K562 (cell line): ENCODE data around the gene VWA8. TPM values are rescaled to one million over a fixed set of nuclear protein-coding genes. Genes with fewer than 3 reads are reported as not detected.

Experiments
- ARID1B ChIP-seq: fragments of 450-650 bp; IDR thresholded peaks from 2 replicates; pipeline ENCODE4 v1.6.1; 2016; ENCODE audit warnings: antibody characterized with exemption, mild to moderate bottlenecking, inconsistent platforms
- BRD4 ChIP-seq: fragments of 200-600 bp; sonication (generic); IDR thresholded peaks from 2 replicates; pipeline ENCODE4 v1.6.1; 2017; ENCODE audit warnings: inconsistent platforms
- CGGBP1 ChIP-seq: fragments of 250-450 bp; sonication (Bioruptor Pico); IDR thresholded peaks from 2 replicates; pipeline ENCODE4 v1.9.0; 2021; ENCODE audit warnings: mild to moderate bottlenecking
- HES1 ChIP-seq: fragments of 450-650 bp; IDR thresholded peaks from 2 replicates; pipeline ENCODE4 v1.6.1; 2016; ENCODE audit warnings: low read depth, mild to moderate bottlenecking, moderate library complexity
- HEY1 ChIP-seq: fragments of 250-450 bp; sonication (Bioruptor Pico); IDR thresholded peaks from 2 replicates; pipeline ENCODE4 v1.5.0; 2020; ENCODE audit warnings: mild to moderate bottlenecking, moderate library complexity, borderline replicate concordance
- JUND ChIP-seq, 2 experiments: IDR thresholded peaks; 2 replicates in 1 of 2; 3 replicates in 1 of 2; pipeline ENCODE4 v1.6.1; 2011; ENCODE audit warnings: borderline replicate concordance in 2 of 2, low read depth in 2 of 2, low read length in 2 of 2, improper control_type of control experiment in 1 of 2, missing biosample characterization in 1 of 2, missing genetic modification characterization in 1 of 2, missing genetic modification reagents in 1 of 2
- NCOR1 ChIP-seq: fragments of 450-650 bp; IDR thresholded peaks from 2 replicates; pipeline ENCODE4 v1.6.1; 2016; ENCODE audit warnings: mild to moderate bottlenecking, moderate library complexity
- NR3C1 ChIP-seq: sonication (generic); formaldehyde crosslinking; IDR thresholded peaks from 2 replicates; pipeline ENCODE4 v1.8.1; 2022; ENCODE audit warnings: missing genetic modification reagents
- SMARCA4 ChIP-seq: fragments of 450-650 bp; IDR thresholded peaks from 2 replicates; pipeline ENCODE4 v1.6.1; 2016
- TBP ChIP-seq: optimal IDR thresholded peaks from 2 replicates; pipeline ENCODE3; 2011; ENCODE audit warnings: low read depth, low read length, improper control_type of control experiment
- THRB ChIP-seq: fragments of 450-650 bp; formaldehyde crosslinking; conservative IDR thresholded peaks from 2 replicates; pipeline ENCODE4 v1.4.0; 2022; ENCODE audit warnings: mild to moderate bottlenecking, missing genetic modification characterization
- XRCC3 ChIP-seq: fragments of 450-650 bp; IDR thresholded peaks from 2 replicates; pipeline ENCODE4 v1.6.1; 2017; ENCODE audit warnings: mild to moderate bottlenecking, moderate library complexity
- ZNF124 ChIP-seq: sonication (generic); formaldehyde crosslinking; IDR thresholded peaks from 2 replicates; pipeline ENCODE4 v1.8.1; 2022; ENCODE audit warnings: missing genetic modification reagents
- polyA plus RNA-seq, 8 experiments: library from polyadenylated mRNA; depleted of rRNA in 4 of 8; stranded (reverse) in 5 of 8; unstranded in 3 of 8; fragments of >200 nt; fragmentation: Nextera tagmentation in 2 of 8; fragmentation: Illumina TruSeq in 1 of 8; extraction: Ambion mirVana in 2 of 8; extraction: Trizol in 1 of 8; gene quantifications; 2 replicates each; pipeline versions ENCODE4 v1.2.1 to v1.2.3, GENCODE V29; 2011 to 2014; ENCODE audit warnings: inconsistent platforms in 1 of 8, missing spikeins in 1 of 8
- total RNA-seq, 7 experiments: library from RNA; depleted of rRNA in 6 of 7; stranded (reverse); fragments of >200 nt in 6 of 7; fragmentation: Illumina TruSeq in 2 of 7; extraction: Trizol in 2 of 7; gene quantifications; 2 replicates each; pipeline versions ENCODE4 v1.2.1 to v1.2.3, GENCODE V29; 2011 to 2021; ENCODE audit warnings: low replicate concordance in 1 of 7
- TF ChIP-seq, protein P1 (sequence below), 2 experiments: fragments of 450-650 bp; formaldehyde crosslinking in 1 of 2; IDR thresholded peaks; 2 replicates each; pipeline versions ENCODE4 v1.4.0 to v1.6.1; 2014 to 2020; ENCODE audit warnings: mild to moderate bottlenecking in 2 of 2, borderline replicate concordance in 1 of 2, low read depth in 1 of 2

Gene VWA8
- total and polyA plus RNA-seq, 9 of the 15 experiments (the other 6 are each of a cell fraction or from before 2014, with no cell fraction given), result 2.1 to 18.5 (median 13.3) TPM

DNA sequence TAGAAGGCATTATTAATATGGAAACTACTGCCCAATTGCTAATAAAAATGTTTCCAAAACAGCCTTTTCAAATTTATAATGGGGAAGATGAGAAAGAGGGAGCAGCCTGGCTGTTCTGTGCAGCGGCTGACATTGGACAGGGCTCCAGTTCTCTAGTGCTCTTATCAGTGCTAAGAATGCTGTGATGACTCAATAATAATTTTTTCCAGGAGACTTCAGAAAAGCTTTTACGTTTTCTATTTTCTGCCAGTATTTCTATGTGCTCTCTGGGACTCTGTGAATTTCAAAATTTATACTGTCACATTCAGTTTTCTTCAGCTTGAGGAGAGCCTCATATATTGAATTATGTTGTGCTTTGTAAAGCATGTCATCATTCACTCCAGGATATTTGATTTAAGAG is 209.6 kb downstream of the VWA8 start (continued):
- TF ChIP-seq NCOR1 (no peak), BRD4 (no peak), HES1 (no peak), ARID1B (peak; percentile 30; the same call in 1 of the 2 replicates), TBP (no peak), XRCC3 (no peak), NR3C1 (CRISPR knock-in tag) (no peak), ZNF124 (CRISPR knock-in tag) (no peak), JUND (IDR thresholded peaks at IDR 0.05; ENCODE audit: borderline replicate concordance, low read depth, low read length) (peak; percentile 71), JUND (tag; IDR thresholded peaks at IDR 0.05; ENCODE audit: borderline replicate concordance, low read depth, low read length) (no peak; the same call in 2 of the 3 replicates), CGGBP1 (CRISPR knock-in tag) (no peak), SMARCA4 (peak; percentile 40; the same call in 1 of the 2 replicates), HEY1 (no peak), THRB (CRISPR knock-in tag) (no peak)
- TF ChIP-seq, protein P1, sequence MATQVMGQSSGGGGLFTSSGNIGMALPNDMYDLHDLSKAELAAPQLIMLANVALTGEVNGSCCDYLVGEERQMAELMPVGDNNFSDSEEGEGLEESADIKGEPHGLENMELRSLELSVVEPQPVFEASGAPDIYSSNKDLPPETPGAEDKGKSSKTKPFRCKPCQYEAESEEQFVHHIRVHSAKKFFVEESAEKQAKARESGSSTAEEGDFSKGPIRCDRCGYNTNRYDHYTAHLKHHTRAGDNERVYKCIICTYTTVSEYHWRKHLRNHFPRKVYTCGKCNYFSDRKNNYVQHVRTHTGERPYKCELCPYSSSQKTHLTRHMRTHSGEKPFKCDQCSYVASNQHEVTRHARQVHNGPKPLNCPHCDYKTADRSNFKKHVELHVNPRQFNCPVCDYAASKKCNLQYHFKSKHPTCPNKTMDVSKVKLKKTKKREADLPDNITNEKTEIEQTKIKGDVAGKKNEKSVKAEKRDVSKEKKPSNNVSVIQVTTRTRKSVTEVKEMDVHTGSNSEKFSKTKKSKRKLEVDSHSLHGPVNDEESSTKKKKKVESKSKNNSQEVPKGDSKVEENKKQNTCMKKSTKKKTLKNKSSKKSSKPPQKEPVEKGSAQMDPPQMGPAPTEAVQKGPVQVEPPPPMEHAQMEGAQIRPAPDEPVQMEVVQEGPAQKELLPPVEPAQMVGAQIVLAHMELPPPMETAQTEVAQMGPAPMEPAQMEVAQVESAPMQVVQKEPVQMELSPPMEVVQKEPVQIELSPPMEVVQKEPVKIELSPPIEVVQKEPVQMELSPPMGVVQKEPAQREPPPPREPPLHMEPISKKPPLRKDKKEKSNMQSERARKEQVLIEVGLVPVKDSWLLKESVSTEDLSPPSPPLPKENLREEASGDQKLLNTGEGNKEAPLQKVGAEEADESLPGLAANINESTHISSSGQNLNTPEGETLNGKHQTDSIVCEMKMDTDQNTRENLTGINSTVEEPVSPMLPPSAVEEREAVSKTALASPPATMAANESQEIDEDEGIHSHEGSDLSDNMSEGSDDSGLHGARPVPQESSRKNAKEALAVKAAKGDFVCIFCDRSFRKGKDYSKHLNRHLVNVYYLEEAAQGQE (IDR thresholded peaks at IDR 0.05; ENCODE audit: borderline replicate concordance), result peak; percentile 17; the same call in 1 of the 2 replicates
- TF ChIP-seq, protein P1 (CRISPR knock-in tag; IDR thresholded peaks at IDR 0.05; ENCODE audit: low read depth), result no peak
